GM10847 (cell line): ENCODE data around the gene RFWD3.

Source experiments
- POLR2A ChIP-seq: IDR thresholded peaks from 2 replicates; pipeline ENCODE4 v1.6.1; 2011; ENCODE audit not compliant: insufficient read length; ENCODE audit errors: extremely low read depth

The RFWD3 gene

DNA sequence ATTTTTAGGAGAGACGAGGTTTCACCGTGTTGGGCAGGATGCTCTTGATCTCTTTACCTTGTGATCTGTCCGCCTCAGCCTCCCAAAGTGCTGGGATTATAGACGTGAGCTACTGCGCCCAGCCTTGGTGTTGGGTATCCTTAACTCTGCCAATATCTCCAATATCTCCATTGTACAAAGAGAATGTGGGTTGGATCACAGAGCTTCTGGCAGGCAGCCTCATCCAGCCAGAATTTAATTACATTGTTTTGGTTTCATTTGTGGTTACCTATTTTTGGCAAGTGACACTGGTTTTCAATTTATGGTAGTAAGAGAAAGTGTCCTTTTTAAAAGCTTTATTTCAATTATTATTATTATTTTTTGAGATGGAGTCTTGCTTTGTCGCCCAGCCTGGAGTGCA, 14.0 kb upstream of the RFWD3 start:
- no peak for TF ChIP-seq POLR2A

DNA sequence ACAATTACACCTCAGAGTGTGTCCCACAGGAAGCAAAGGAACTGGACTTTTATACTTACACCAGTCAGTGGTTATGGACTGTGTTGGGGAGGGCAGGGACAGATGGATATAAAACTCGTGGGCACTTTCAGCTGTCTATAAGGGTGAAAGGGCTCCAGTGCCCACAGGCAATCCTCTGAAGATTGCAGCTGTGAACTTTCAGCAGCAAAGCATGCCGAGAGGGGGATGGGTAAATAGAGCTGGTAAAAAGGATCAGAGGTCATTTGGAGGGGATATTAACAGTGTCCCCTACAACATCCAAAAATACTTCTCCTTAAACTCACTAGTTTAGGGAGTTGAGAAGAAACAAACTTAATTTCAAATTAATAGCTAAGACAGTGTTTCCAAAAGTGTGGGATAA, 13.3 kb upstream of the RFWD3 start:
- no peak for TF ChIP-seq POLR2A

- TF ChIP-seq POLR2A: no peak
These were observed 11.2 kb upstream of the RFWD3 start for GRCh38 chr16:74677868-74678267.

DNA sequence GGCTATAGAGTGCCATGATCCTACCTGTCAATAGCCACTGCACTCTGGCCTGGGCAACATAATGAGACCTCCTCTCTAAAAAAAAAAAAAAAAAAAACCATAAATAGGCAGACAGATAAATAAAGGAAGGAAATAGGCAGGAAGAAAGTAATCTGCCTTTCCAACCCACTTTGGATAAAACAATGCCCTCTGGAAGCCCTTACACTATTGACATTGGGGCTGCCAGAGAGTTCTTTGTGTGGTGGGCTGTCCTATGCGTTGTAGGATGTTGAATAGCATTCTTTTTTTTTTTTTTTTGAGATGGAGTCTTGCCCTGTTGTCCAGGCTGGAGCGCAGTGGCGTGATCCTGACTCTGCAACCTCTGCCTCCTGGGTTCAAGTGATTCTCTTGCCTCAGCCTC, 7.2 kb upstream of the RFWD3 start:
- no peak for TF ChIP-seq POLR2A

GRCh38 chr16:74667255-74667700, 601 bp upstream of the RFWD3 start:
- TF ChIP-seq POLR2A: no peak

DNA sequence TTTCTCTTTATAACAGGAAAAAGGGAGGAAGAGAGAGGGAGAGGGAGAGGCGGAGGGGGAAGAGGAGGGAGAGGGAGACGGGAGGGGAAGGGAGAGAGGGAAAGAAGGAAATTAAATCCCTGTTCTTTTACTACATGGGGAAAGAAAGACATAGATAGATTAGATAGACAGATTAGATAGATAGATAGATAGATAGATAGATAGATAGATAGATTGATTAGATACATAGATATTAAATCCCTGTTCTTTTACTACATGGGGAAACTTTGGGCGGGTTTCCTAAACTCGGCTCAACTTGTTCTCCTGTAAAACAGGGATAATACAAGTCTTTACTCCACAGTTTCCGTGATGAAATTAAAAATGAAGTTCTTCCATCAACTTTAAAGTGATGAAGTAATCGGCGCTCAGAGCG, 661 bp downstream of the RFWD3 start:
- TF ChIP-seq POLR2A: no peak

- TF ChIP-seq POLR2A: no peak
These were observed 5.6 kb downstream of the RFWD3 start for GRCh38 chr16:74661064-74661463.

- TF ChIP-seq POLR2A: no peak
These were observed 6.3 kb downstream of the RFWD3 start for GRCh38 chr16:74660383-74660782.

GRCh38 chr16:74659041-74659440, 7.6 kb downstream of the RFWD3 start:
- TF ChIP-seq POLR2A: no peak

DNA sequence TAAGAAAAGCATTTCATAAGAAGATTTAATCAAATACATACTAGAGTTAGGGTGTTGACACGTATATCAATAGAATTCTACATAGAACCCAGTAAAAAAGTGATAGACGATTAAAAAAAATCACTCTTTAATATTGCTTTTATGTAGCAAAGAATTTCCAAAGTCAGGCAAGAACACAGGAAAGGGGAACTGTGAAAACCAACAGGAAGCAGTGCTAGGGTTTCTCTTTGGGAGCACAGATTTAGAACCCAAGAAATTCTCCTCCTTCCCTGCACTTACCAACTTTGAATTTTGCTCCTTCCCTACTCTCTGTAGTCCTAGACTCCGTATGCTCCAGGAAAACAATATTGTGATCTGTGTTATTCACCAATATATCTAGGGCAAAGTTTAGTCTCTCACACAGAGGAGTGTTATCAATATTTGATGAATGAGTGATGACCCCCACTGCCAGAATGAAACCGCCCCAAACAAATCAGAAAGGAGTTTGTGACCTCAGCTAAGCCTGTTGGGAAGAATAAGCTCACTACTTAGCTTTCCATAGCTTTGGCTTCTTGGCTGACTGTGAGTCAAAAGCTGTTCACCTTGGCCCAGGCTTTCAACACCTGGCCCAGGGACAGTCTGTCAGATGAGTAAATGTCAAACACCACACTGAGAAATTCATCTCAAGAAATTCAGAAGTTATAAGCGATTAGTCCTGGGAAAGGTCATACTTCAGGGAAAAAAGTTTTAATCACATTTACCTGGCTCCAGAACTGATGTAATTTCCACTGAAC, 8.6 kb downstream of the RFWD3 start:
- TF ChIP-seq POLR2A: no peak

GRCh38 chr16:74654536-74655050, 12.1 kb downstream of the RFWD3 start:
- no peak for TF ChIP-seq POLR2A

DNA sequence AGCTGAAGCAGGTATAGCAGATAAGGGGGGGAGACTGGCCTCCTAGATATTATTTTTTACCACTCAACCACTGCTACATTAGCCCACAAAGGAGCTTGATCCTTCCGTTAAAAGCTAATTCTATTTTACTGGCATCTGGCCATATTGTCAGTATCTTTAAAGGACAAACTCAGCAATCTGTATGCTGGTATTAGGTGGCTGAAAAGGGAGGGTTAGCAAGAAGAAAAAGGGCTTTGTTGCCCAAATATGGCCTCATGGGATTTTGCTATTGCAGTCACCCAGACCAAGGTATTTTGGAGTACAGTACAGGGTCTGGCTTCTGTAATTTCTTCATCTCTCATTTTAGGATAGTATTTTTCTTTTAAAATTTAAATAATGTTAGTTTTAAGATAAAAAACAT, 14.4 kb downstream of the RFWD3 start:
- TF ChIP-seq POLR2A: no peak

GRCh38 chr16:74651841-74652240, 14.8 kb downstream of the RFWD3 start:
- no peak for TF ChIP-seq POLR2A

DNA sequence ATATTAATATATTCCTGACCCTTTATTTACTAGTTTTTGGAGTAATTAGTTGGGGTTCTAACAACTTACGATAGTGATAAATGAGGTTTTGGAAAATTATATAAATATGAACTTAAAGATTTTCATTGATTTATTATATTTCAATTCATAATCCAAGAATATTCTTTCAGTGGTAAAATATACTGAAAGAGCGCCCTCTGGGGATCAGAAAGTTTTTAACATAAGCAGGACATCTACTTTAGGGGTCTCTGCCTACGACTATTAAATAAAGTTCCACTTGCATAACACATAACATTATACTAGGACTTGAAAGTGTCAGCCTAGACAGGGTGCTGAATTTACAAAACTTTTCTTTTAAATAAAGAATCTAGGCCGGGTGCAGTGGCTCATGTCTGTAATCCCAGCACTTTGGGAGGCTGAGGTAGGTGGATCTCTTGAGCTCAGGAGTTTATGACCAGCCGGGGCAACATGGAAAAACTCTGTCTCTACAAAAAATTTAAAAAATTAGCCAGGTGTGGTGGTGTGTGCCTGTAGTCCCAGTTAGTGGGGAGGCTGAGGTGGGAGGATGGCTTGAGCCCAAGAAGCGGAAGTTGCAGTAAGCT, 15.6 kb downstream of the RFWD3 start:
- no peak for TF ChIP-seq POLR2A

- TF ChIP-seq POLR2A: no peak
These were observed 16.7 kb downstream of the RFWD3 start for GRCh38 chr16:74649839-74650504.

GRCh38 chr16:74641969-74642368, 24.7 kb downstream of the RFWD3 start:
- TF ChIP-seq POLR2A: no peak
